LoVo (cell line): ENCODE results near the gene SLC18A2.
"Not testable (repeated sequence)": the region's sequence is repeated elsewhere in the genome, so short reads cannot be mapped to it uniquely, and the experiment has no call there.

Experiments
- DNase-seq: peaks from one replicate; pipeline ENCODE4 v3.0.0-alpha.2; 2016; ENCODE audit warnings: low spot score

SLC18A2 gene

GRCh38 chr10:117240621-117241529 lies at the start of gene SLC18A2:
SLC18A2 (plus strand) TSS chr10:117241114; CDS start chr10:117241694, 580 bp downstream.
- DNase-seq = no peak

GRCh38 chr10:117197189-117197588 lies 43.7 kb upstream of the SLC18A2 start, which contains the start of gene KCNK18:
KCNK18 (plus strand) TSS chr10:117197489; CDS start chr10:117197489, 0 bp downstream.
- DNase-seq = no peak

GRCh38 chr10:117198088-117198487 lies 42.8 kb upstream of the SLC18A2 start:
- DNase-seq = no peak

GRCh38 chr10:117201826-117202225 lies 39.1 kb upstream of the SLC18A2 start:
- DNase-seq = no peak

- no peak for DNase-seq
These were observed 36.6 kb upstream of the SLC18A2 start for GRCh38 chr10:117204316-117204715.

GRCh38 chr10:117212176-117212575 lies 28.7 kb upstream of the SLC18A2 start:
- no peak for DNase-seq

- peak; percentile 9 for DNase-seq
These were observed 26.5 kb upstream of the SLC18A2 start for GRCh38 chr10:117214401-117214800.

- DNase-seq = no peak
These were observed 25.8 kb upstream of the SLC18A2 start for GRCh38 chr10:117215079-117215478.

- no peak for DNase-seq
These were observed 24.9 kb upstream of the SLC18A2 start for GRCh38 chr10:117216028-117216427.

- DNase-seq = peak; percentile 83
These were observed 24.2 kb upstream of the SLC18A2 start for GRCh38 chr10:117216611-117217195.

GRCh38 chr10:117217196-117217761 lies 23.6 kb upstream of the SLC18A2 start:
- peak; percentile 5 for DNase-seq

- no peak for DNase-seq
These were observed 22.3 kb upstream of the SLC18A2 start for GRCh38 chr10:117218654-117219053.

GRCh38 chr10:117221156-117221711 lies 19.7 kb upstream of the SLC18A2 start:
- DNase-seq = peak; percentile 42

- no peak for DNase-seq
These were observed 18.4 kb upstream of the SLC18A2 start for GRCh38 chr10:117222552-117222951.

GRCh38 chr10:117222976-117223692 lies 17.8 kb upstream of the SLC18A2 start:
- DNase-seq = no peak

- DNase-seq = no peak
These were observed 17.1 kb upstream of the SLC18A2 start for GRCh38 chr10:117223693-117224430.

GRCh38 chr10:117224881-117225280 lies 16.0 kb upstream of the SLC18A2 start:
- DNase-seq = no peak

- no peak for DNase-seq
These were observed 14.0 kb upstream of the SLC18A2 start for GRCh38 chr10:117226813-117227451.

- DNase-seq = no peak
These were observed 12.7 kb upstream of the SLC18A2 start for GRCh38 chr10:117228210-117228609.

- DNase-seq = not testable (repeated sequence)
These were observed 10.8 kb upstream of the SLC18A2 start for GRCh38 chr10:117230107-117230506.
